ENCODE results near the gene FAM120A.

The FAM120A gene

GRCh38 chr9:93597871-93598646 is 146.6 kb downstream of the FAM120A start:
- DNase-seq: no peak

- no peak for DNase-seq
Observed at GRCh38 chr9:93598647-93599241, 147.3 kb downstream of the FAM120A start.

- no peak for DNase-seq
Observed at GRCh38 chr9:93599571-93600403, 148.3 kb downstream of the FAM120A start.

- peak; percentile 83 for DNase-seq
Observed at GRCh38 chr9:93600504-93600903, 149.0 kb downstream of the FAM120A start.

GRCh38 chr9:93601063-93601462 is 149.6 kb downstream of the FAM120A start:
- no peak for DNase-seq

GRCh38 chr9:93601666-93602065 is 150.2 kb downstream of the FAM120A start:
- no peak for DNase-seq

GRCh38 chr9:93603011-93603410 is 151.5 kb downstream of the FAM120A start:
- no peak for DNase-seq

GRCh38 chr9:93603906-93604326 is 152.4 kb downstream of the FAM120A start:
- DNase-seq: no peak

GRCh38 chr9:93606187-93606586 is 154.7 kb downstream of the FAM120A start:
- no peak for DNase-seq

GRCh38 chr9:93610206-93610605 is 158.7 kb downstream of the FAM120A start:
- DNase-seq: no peak

GRCh38 chr9:93612052-93612795 is 160.7 kb downstream of the FAM120A start:
- DNase-seq: no peak

- DNase-seq: peak; percentile 45
Observed at GRCh38 chr9:93612796-93613154, 161.3 kb downstream of the FAM120A start.

GRCh38 chr9:93613174-93613573 is 161.7 kb downstream of the FAM120A start:
- no peak for DNase-seq

GRCh38 chr9:93613791-93614190 is 162.3 kb downstream of the FAM120A start:
- DNase-seq: no peak

GRCh38 chr9:93614830-93615468 is 163.5 kb downstream of the FAM120A start:
- no peak for DNase-seq
